Measurements from ENCODE around the gene SOX5.

The SOX5 gene

GRCh38 chr12:23585782-23586163 lies 363.7 kb downstream of the SOX5 start:
- no peaks in the 10 kb centered on the region for H3K9me2 ChIP-seq (replicated peaks; ENCODE audit: insufficient read depth, low read length)
- no peaks in the 10 kb centered on the region for H3K79me2 ChIP-seq (ENCODE audit: low read length)
- no peaks in the 10 kb centered on the region for H3F3A ChIP-seq (ENCODE audit: insufficient read depth, low read length)
- no peaks in the 10 kb centered on the region for H3K4me1 ChIP-seq (ENCODE audit: low read length)
- no peaks in the 10 kb centered on the region for H3K36me3 ChIP-seq (replicated peaks; ENCODE audit: insufficient read depth, low read length)
- H3K4me2 ChIP-seq (ENCODE audit: low read depth, low read length), result no peak overlapping the region
- no peak overlapping the region for H2AFZ ChIP-seq (ENCODE audit: low read length)
- TF ChIP-seq EZH2 (optimal IDR thresholded peaks at IDR 0.05; ENCODE audit: low read depth, low read length), result no peak
- H3K27me3 ChIP-seq (replicated peaks; ENCODE audit: insufficient read depth, low read length), result no peaks in the 10 kb centered on the region
- no peak for DNase-seq
- H3K4me3 ChIP-seq (ENCODE audit: low read length), result no peak overlapping the region
- no peak overlapping the region for H3K27ac ChIP-seq (ENCODE audit: low read length)
- no peaks in the 10 kb centered on the region for H4K20me1 ChIP-seq (ENCODE audit: insufficient read depth, low read length)
- H3K9ac ChIP-seq (ENCODE audit: low read length), result no peak overlapping the region
- H3K9me3 ChIP-seq (replicated peaks; ENCODE audit: insufficient read depth, low read length), result no peaks in the 10 kb centered on the region

GRCh38 chr12:23585156-23585781 lies 364.2 kb downstream of the SOX5 start:
- TF ChIP-seq EZH2phosphoT487 (IDR thresholded peaks at IDR 0.05; ENCODE audit: low read length) (no peak), CTCF (IDR thresholded peaks at IDR 0.05; ENCODE audit: low read length) (no peak), EZH2 (optimal IDR thresholded peaks at IDR 0.05; ENCODE audit: low read depth, low read length) (no peak)
- no peaks in the 10 kb centered on the region for H4K20me1 ChIP-seq (ENCODE audit: insufficient read depth, low read length)
- H3F3A ChIP-seq (ENCODE audit: insufficient read depth, low read length), result no peaks in the 10 kb centered on the region
- H3K27me3 ChIP-seq (replicated peaks; ENCODE audit: insufficient read depth, low read length), result no peaks in the 10 kb centered on the region
- no peaks in the 10 kb centered on the region for H3K9me3 ChIP-seq (replicated peaks; ENCODE audit: insufficient read depth, low read length)
- no peaks in the 10 kb centered on the region for H3K4me1 ChIP-seq (ENCODE audit: low read length)
- no peaks in the 10 kb centered on the region for H3K9me2 ChIP-seq (replicated peaks; ENCODE audit: insufficient read depth, low read length)
- no peak overlapping the region for H2AFZ ChIP-seq (ENCODE audit: low read length)
- H3K27ac ChIP-seq (ENCODE audit: low read length), result no peak overlapping the region
- no peak overlapping the region for H3K9ac ChIP-seq (ENCODE audit: low read length)
- H3K4me3 ChIP-seq (ENCODE audit: low read length), result no peak overlapping the region
- no peaks in the 10 kb centered on the region for H3K36me3 ChIP-seq (replicated peaks; ENCODE audit: insufficient read depth, low read length)
- no peak overlapping the region for H3K4me2 ChIP-seq (ENCODE audit: low read depth, low read length)
- no peak for DNase-seq
- H3K79me2 ChIP-seq (ENCODE audit: low read length), result no peaks in the 10 kb centered on the region

- no peaks in the 10 kb centered on the region for H3K4me1 ChIP-seq (ENCODE audit: low read length)
- H4K20me1 ChIP-seq (ENCODE audit: insufficient read depth, low read length), result no peaks in the 10 kb centered on the region
- no peaks in the 10 kb centered on the region for H3K79me2 ChIP-seq (ENCODE audit: low read length)
- no peak overlapping the region for H3K27ac ChIP-seq (ENCODE audit: low read length)
- no peaks in the 10 kb centered on the region for H3K9me3 ChIP-seq (replicated peaks; ENCODE audit: insufficient read depth, low read length)
- no peak for TF ChIP-seq CTCF (IDR thresholded peaks at IDR 0.05; ENCODE audit: low read length)
- no peak overlapping the region for H2AFZ ChIP-seq (ENCODE audit: low read length)
- no peaks in the 10 kb centered on the region for H3K9me2 ChIP-seq (replicated peaks; ENCODE audit: insufficient read depth, low read length)
- H3K9ac ChIP-seq (ENCODE audit: low read length), result no peak overlapping the region
- H3K4me2 ChIP-seq (ENCODE audit: low read depth, low read length), result no peak overlapping the region
- H3F3A ChIP-seq (ENCODE audit: insufficient read depth, low read length), result no peaks in the 10 kb centered on the region
- no peaks in the 10 kb centered on the region for H3K36me3 ChIP-seq (replicated peaks; ENCODE audit: insufficient read depth, low read length)
- no peaks in the 10 kb centered on the region for H3K27me3 ChIP-seq (replicated peaks; ENCODE audit: insufficient read depth, low read length)
- no peak overlapping the region for H3K4me3 ChIP-seq (ENCODE audit: low read length)
- no peak for DNase-seq
These were observed 367.6 kb downstream of the SOX5 start for GRCh38 chr12:23581913-23582312.

GRCh38 chr12:23579257-23579656 lies 370.2 kb downstream of the SOX5 start:
- Histone ChIP-seq H3K4me2 (ENCODE audit: low read depth, low read length) (no peak overlapping the region), H3K4me1 (ENCODE audit: low read length) (peaks cover 8% of the 10 kb centered on the region), H3K4me3 (ENCODE audit: low read length) (no peak overlapping the region), H3K27ac (ENCODE audit: low read length) (no peak overlapping the region), H3F3A (ENCODE audit: insufficient read depth, low read length) (no peaks in the 10 kb centered on the region), H3K36me3 (replicated peaks; ENCODE audit: insufficient read depth, low read length) (no peaks in the 10 kb centered on the region), H3K79me2 (ENCODE audit: low read length) (no peaks in the 10 kb centered on the region), H3K9me3 (replicated peaks; ENCODE audit: insufficient read depth, low read length) (no peaks in the 10 kb centered on the region), H3K9ac (ENCODE audit: low read length) (no peak overlapping the region), H3K27me3 (replicated peaks; ENCODE audit: insufficient read depth, low read length) (no peaks in the 10 kb centered on the region), H4K20me1 (ENCODE audit: insufficient read depth, low read length) (no peaks in the 10 kb centered on the region), H2AFZ (ENCODE audit: low read length) (no peak overlapping the region), H3K9me2 (replicated peaks; ENCODE audit: insufficient read depth, low read length) (no peaks in the 10 kb centered on the region)
- TF ChIP-seq EZH2phosphoT487 (IDR thresholded peaks at IDR 0.05; ENCODE audit: low read length) (no peak), CTCF (IDR thresholded peaks at IDR 0.05; ENCODE audit: low read length) (no peak), EZH2 (optimal IDR thresholded peaks at IDR 0.05; ENCODE audit: low read depth, low read length) (no peak)
- DNase-seq, result no peak

All from MM.1S (cell line).